NB4 (cell line): ENCODE measurements around the gene MTR.
"Not testable (repeated sequence)": the region's sequence is repeated elsewhere in the genome, so short reads cannot be mapped to it uniquely, and the experiment has no call there.

Source experiments
- DNase-seq: peaks from one replicate; pipeline ENCODE4 v3.0.0; 2010; ENCODE audit warnings: low read depth
- H3K4me3 ChIP-seq: one replicate; pipeline ENCODE4 v1.5.1; 2011; ENCODE audit warnings: mild to moderate bottlenecking, low read depth, low read length, moderate library complexity
- CTCF ChIP-seq: IDR thresholded peaks from one replicate; pipeline ENCODE4 v1.5.1; 2012; ENCODE audit warnings: low read depth, low read length
- MAX ChIP-seq: IDR thresholded peaks from 2 replicates; pipeline ENCODE4 v1.6.1; 2011; ENCODE audit warnings: low read depth, low read length
- MYC ChIP-seq: IDR thresholded peaks from 2 replicates; pipeline ENCODE4 v1.6.1; 2011; ENCODE audit warnings: low read depth, low read length
- POLR2A ChIP-seq: IDR thresholded peaks from 2 replicates; pipeline ENCODE4 v1.6.1; 2011; ENCODE audit warnings: mild to moderate bottlenecking; ENCODE audit not compliant: insufficient read length; ENCODE audit errors: extremely low read depth

Gene MTR

GRCh38 chr1:236895665-236896387, 100.7 kb downstream of the MTR start:
- no peak for TF ChIP-seq MYC
- TF ChIP-seq MAX = no peak
- no peak for TF ChIP-seq CTCF
- no peak for TF ChIP-seq POLR2A
- DNase-seq = no peak
- H3K4me3 ChIP-seq = no peak overlapping the region

- no peak for TF ChIP-seq POLR2A
- TF ChIP-seq MYC = no peak
- TF ChIP-seq CTCF = no peak
- H3K4me3 ChIP-seq = no peak overlapping the region
- no peak for DNase-seq
Observed at GRCh38 chr1:236896716-236897115, 101.6 kb downstream of the MTR start.

GRCh38 chr1:236904892-236905741, 110.0 kb downstream of the MTR start:
- TF ChIP-seq MAX (no peak), POLR2A (no peak), MYC (no peak), CTCF (no peak)
- DNase-seq = peak; percentile 76
- H3K4me3 ChIP-seq = no peak overlapping the region

GRCh38 chr1:236907205-236907604, 112.1 kb downstream of the MTR start:
- TF ChIP-seq CTCF = no peak
- TF ChIP-seq MYC = no peak
- TF ChIP-seq POLR2A = no peak
- TF ChIP-seq MAX = no peak
- H3K4me3 ChIP-seq = no peak overlapping the region
- no peak for DNase-seq

GRCh38 chr1:236908669-236909068, 113.6 kb downstream of the MTR start:
- DNase-seq = no peak
- H3K4me3 ChIP-seq = no peak overlapping the region
- TF ChIP-seq MYC (no peak), MAX (no peak), CTCF (no peak), POLR2A (no peak)

- not testable (repeated sequence) for H3K4me3 ChIP-seq, DNase-seq
Observed at GRCh38 chr1:236911047-236911446, 116.0 kb downstream of the MTR start.
